H1 (cell line): ENCODE results near the gene RGS6.

Source experiments
- BCL11A ChIP-seq, 2 experiments: IDR thresholded peaks; one replicate each; pipeline ENCODE4 v1.6.1; 2011; ENCODE audit warnings: low read depth in 2 of 2, low read length in 2 of 2, mild to moderate bottlenecking in 2 of 2
- CTCF ChIP-seq, 3 experiments: IDR thresholded peaks; 1 replicate in 2 of 3; 2 replicates in 1 of 3; pipeline versions ENCODE4 v1.5.1 to v1.6.1; 2011; ENCODE audit warnings: low read length in 3 of 3, mild to moderate bottlenecking in 3 of 3, inconsistent platforms in 2 of 3, low read depth in 1 of 3, moderate library complexity in 1 of 3; ENCODE audit not compliant: insufficient read depth in 1 of 3; ENCODE audit errors: control extremely low read depth in 1 of 3
- E2F6 ChIP-seq: IDR thresholded peaks from 2 replicates; pipeline ENCODE4 v1.6.1; 2012; ENCODE audit warnings: inconsistent platforms
- EP300 ChIP-seq, 2 experiments: IDR thresholded peaks; 1 replicate in 1 of 2; 2 replicates in 1 of 2; pipeline ENCODE4 v1.6.1; 2011 to 2012; ENCODE audit warnings: low read depth in 2 of 2, low read length in 2 of 2, mild to moderate bottlenecking in 2 of 2, borderline replicate concordance in 1 of 2, inconsistent platforms in 1 of 2, moderate library complexity in 1 of 2
- HDAC2 ChIP-seq, 2 experiments: fragments of 300-600 bp in 1 of 2; sonication (generic) in 1 of 2; IDR thresholded peaks; 2 replicates each; pipeline ENCODE4 v1.6.1; 2011 to 2012; ENCODE audit warnings: low read depth in 2 of 2, low read length in 2 of 2, mild to moderate bottlenecking in 2 of 2, moderate library complexity in 2 of 2, borderline replicate concordance in 1 of 2, inconsistent platforms in 1 of 2
- KDM5A ChIP-seq: fragments of 200-600 bp; IDR thresholded peaks from 2 replicates; pipeline ENCODE4 v1.7.1; 2012; ENCODE audit warnings: mild to moderate bottlenecking, low read length, inconsistent platforms, mixed read lengths
- PHF8 ChIP-seq: fragments of 200-600 bp; sonication (generic); conservative IDR thresholded peaks from 2 replicates; pipeline ENCODE4 v1.7.1; 2012; ENCODE audit warnings: low read depth, mild to moderate bottlenecking, inconsistent platforms, low read length, moderate library complexity
- RBBP5 ChIP-seq: IDR thresholded peaks from 2 replicates; pipeline ENCODE4 v1.7.1; 2012; ENCODE audit warnings: low read depth, mild to moderate bottlenecking, inconsistent platforms, low read length, moderate library complexity, borderline replicate concordance
- RNF2 ChIP-seq: fragments of 200-900, 300-1000 bp; sonication (generic); IDR thresholded peaks from 2 replicates; pipeline ENCODE4 v1.7.1; 2016; ENCODE audit warnings: borderline replicate concordance, low read depth, mild to moderate bottlenecking, antibody characterized with exemption, low read length; ENCODE audit not compliant: poor library complexity, severe bottlenecking; ENCODE audit errors: missing control alignments
- SIN3A ChIP-seq, 2 experiments: IDR thresholded peaks in 1 of 2; conservative IDR thresholded peaks in 1 of 2; 2 replicates each; pipeline ENCODE4 v1.6.1; 2011 to 2012; ENCODE audit warnings: low read length in 2 of 2, improper control_type of control experiment in 1 of 2, low read depth in 1 of 2, mild to moderate bottlenecking in 1 of 2
- TEAD4 ChIP-seq: IDR thresholded peaks from 2 replicates; pipeline ENCODE4 v1.6.1; 2012; ENCODE audit warnings: low read depth, low read length, inconsistent platforms, mixed read lengths

DNA sequence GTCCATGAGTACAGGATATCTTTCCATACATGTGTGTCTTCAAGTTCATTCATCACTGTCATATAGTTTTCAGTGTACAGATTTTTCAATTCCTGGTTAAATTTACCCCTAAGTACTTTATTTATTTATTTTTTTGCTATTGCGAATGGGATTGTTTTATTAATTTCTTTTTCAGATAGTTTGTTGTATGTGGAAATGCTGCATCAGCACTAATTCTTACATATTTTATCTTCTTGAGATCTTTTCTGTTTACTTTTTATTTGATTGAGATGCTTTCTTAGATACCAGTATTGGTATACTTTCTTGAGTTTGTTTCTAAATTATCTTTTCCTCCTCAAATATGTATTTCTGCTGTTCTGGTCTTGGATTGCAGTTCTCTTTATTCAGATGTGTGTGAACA, 148.9 kb downstream of the RGS6 start:
- TF ChIP-seq CTCF (IDR thresholded peaks at IDR 0.05; ENCODE audit: control extremely low read depth in 1 of 3, insufficient read depth in 1 of 3, low read depth in 1 of 3, low read length in 3 of 3) (no peak), RNF2 (no peak), RBBP5 (no peak), SIN3A (conservative IDR thresholded peaks at IDR 0.05 in 1 of 2, IDR thresholded peaks at IDR 0.05 in 1 of 2; ENCODE audit: low read depth in 1 of 2, low read length in 2 of 2) (no peak), HDAC2 (IDR thresholded peaks at IDR 0.05; ENCODE audit: borderline replicate concordance in 1 of 2, low read depth in 2 of 2, low read length in 2 of 2) (no peak), BCL11A (IDR thresholded peaks at IDR 0.05; ENCODE audit: low read depth in 2 of 2, low read length in 2 of 2) (no peak), PHF8 (no peak), TEAD4 (no peak), EP300 (IDR thresholded peaks at IDR 0.05; ENCODE audit: borderline replicate concordance in 1 of 2, low read depth in 2 of 2, low read length in 2 of 2) (no peak), KDM5A (no peak), E2F6 (no peak)
